ENCODE data around the gene SLC31A2.

- TF ChIP-seq CTCF (IDR thresholded peaks at IDR 0.05; ENCODE audit: low read depth, low read length) (no peak), EZH2phosphoT487 (IDR thresholded peaks at IDR 0.05; ENCODE audit: low read depth) (no peak)
Measured at GRCh38 chr9:113148781-113149510, 1.9 kb upstream of the SLC31A2 start.
